GM19035 (cell line): ENCODE measurements around the gene YEATS2.
A peak's percentile ranks its signal among the peaks of the same experiment; 100 is the strongest.
"Not testable (repeated sequence)": the region's sequence is repeated elsewhere in the genome, so short reads cannot be mapped to it uniquely, and the experiment has no call there.

ENCODE experiments used
- ATAC-seq: cut with Tn5 transposase; IDR thresholded peaks from one replicate; pipeline ENCODE4 v1.9.1; 2021; ENCODE audit not compliant: unreplicated experiment

Gene YEATS2

DNA sequence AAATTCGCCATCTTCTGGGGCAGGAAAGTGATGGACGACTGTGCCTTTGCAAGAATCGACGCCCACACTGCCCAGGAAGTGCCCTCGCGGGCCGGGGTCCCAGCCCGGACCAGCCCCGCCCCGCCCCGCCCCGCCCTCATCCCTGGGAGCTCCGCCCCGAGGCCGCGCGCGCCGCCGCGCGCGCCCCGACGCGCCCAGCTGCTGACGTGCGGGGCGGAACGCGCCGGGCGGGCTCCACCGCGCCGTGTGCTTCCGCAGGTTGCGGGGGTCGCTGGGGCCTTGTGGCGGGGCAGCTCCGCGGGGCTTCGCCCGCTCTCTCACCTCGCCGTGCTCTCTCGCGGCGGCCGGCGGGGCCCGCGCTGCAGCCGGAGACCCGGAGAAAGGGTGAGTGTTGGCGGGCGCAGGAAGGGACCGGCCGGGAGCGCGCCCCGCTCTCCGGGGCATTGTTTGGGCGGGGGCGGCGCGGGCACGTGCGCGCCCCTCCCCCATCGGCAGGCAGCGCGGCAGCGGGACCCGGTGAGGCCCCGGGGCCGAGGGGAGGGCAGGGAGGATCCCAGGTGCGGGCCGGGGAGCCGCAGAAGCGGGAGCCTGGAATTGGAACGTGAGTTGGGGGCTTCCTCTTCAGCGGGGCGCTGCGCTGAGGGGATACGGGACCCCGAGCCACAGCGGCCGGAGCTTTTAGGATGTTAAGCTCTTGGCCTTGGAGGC, at the start of gene YEATS2:
Gene YEATS2, plus strand, starts transcription at position 188 of the 708 bp plus-strand sequence. CDS start 17,366 bp downstream, outside the sequence.
- ATAC-seq: peak; percentile 82

DNA sequence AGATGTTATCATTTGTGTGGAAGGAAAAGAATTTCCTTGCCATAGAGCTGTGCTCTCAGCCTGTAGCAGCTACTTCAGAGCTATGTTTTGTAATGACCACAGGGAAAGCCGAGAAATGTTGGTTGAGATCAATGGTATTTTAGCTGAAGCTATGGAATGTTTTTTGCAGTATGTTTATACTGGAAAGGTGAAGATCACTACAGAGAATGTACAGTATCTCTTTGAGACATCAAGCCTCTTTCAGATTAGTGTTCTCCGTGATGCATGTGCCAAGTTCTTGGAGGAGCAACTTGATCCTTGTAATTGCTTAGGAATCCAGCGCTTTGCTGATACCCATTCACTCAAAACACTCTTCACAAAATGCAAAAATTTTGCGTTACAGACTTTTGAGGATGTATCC, 47.0 kb upstream of the YEATS2 start:
- ATAC-seq: no peak

DNA sequence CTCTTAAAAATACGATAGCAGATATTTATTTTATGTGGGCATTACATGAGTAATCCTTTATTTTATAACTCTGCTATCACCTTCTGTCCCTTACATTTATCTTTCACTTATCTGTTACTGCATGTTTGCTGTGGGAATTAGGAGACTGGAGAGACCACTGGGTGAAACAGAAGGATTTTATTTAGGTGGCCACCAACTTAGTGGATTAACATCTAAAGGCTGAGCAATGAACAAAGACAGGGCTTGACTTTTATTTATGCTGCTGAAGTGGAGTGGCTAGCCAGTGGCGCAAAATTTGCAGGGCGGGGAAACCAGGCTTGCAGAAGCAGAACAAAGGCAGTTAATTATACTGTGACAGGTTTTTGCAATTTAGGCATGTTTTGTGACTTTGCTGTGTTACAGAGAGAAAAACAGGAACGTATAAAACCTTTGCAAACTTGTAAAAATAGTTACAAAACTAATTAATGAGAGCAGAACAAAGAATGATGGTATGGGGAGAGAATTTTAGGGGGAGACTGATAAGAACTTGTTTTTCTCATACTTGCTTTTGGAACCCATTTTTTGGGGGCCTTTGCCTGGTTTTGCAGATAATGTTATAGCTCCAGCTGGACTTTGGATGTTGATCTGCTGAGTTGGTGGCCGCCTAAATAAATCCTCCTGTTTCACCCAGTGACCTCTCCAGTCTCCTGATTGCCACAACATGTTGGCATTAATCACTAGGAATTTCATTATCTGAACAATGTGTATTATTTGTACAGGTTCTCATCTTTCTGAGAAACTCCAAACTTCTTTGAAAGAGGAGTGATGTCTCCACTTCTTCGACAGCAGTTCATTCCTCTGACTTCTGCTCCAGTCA, 44.2 kb upstream of the YEATS2 start:
- no peak for ATAC-seq

DNA sequence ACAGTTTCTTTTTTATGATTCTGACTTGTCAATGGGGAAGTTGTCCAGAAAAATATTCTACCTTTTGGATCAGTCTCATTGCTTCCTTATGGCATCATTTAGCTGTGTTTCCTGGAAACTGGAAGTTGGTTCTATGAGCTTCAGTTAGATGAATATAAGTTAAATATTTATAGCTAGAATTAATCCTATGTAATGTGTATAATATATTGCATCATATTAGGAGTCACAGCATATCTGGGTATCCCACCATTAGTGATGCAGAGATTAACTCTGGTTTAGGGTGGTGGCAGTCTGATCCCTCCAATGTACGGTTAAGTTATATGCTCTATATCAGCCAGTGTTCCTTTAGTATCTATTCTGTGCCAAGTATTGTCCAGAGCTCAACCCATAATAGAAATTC, 42.9 kb upstream of the YEATS2 start:
- ATAC-seq: no peak

DNA sequence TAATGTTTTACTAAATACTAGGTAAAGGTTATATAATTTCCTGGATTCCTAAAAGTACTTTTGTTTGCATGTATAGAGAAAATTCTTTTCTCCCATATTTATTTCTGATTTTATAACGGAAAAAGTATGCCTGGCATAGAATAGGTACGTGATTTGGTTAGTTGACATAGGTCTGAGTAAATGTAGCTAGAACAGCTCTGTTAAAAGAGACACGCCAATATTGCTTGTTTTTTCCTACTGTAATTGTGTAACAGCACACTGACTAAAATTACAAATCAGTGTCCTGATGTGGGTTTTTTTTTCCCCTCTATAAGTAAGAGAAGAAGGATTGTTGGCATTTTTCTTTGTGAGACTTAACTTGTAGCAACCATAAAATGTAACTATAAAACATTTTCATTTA, 35.5 kb upstream of the YEATS2 start:
- ATAC-seq: no peak

DNA sequence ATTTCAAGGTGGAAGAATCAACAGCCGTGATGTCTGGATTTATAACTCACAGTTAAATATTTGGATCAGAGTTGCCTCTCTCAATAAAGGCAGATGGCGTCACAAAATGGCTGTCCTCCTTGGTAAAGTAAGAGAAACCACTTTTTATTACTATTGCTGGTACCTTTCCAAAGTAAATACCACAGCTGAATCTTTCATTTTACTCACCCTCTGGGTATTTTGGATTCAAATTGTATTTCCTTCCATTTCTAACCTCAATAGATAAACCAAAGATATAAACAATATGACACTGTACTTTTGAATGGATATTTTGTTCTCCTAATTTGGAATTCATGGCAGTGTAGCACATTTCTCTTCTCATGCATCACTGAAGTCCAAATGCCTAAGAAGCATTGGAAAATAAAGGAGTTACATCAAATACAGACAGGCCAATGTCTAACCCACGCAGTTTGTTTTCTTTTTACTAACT, 32.6 kb upstream of the YEATS2 start:
- no peak for ATAC-seq

DNA sequence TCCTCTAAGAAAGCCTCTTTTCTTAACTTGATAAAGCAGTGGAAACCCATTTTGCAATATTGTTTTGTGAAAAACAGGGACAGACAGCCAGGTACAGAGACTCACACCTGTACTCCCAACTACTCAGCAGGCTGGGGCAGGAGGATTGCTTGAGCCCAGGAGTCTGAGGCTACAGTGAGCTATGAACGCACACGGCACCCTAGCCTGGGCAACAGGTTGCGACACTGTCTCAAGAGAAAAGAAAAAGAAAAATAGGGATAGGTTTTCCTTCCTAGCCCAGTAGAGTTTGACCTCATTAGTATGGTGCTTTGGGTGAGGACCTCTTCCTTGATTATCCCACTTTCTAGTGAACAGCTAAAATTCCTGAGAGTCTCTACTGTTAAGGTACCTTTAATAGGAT, 17.5 kb upstream of the YEATS2 start:
- ATAC-seq: no peak

DNA sequence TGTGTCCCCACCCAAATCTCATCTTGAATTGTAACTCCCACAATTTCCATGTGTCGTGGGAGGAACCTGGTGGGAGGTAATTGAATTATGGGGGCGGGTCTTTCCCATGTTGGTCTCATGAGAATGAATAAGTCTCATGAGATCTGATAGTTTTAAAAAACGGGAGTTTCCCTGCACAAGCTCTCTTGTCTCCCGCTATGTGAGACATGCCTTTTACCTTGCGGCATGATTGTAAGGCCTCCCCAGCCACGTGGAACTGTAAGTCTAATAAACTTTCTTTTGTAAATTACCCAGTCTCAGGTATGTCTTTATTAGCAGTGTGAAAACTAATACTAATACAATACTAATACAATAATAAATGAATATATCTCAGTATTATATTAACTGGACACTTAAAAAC, 9.9 kb upstream of the YEATS2 start:
- ATAC-seq: no peak

DNA sequence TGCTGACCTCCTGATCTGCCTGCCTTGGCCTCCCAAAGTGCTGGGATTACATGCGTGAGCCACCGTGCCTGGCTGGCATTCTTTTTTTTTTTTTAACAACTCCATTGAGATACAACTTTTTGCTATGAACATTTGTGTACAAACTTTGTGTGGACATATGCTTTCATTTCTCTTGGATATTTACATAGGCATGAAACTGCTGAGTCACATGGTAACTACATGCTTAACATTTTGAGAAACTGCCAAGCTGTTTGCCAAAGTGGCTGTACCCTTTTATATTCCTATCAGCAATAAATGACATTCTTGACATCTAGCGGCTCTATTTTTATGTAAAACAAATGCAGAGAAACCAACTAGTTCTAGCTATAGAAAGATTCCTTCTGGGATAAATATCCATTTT, 8.7 kb upstream of the YEATS2 start:
- ATAC-seq: no peak

DNA sequence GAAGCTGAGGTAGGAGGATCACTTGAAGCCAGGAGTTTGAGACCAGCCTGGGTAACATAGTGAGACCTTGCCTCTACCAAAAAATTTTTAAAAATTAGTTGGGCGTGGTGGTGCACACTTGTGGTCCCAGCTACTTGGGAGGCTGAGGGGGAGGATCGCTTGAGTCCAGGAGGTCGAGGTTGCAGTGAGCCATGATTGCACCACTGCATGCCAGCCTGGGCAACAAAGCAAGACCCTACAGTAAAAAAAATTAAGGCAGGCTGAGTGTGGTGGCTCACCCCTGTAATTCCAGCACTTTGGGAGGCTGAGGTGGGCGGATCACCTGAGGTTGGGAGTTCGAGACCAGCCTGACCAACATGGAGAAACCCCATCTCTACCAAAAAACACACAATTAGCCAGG, 8.0 kb upstream of the YEATS2 start:
- ATAC-seq: not testable (repeated sequence)

DNA sequence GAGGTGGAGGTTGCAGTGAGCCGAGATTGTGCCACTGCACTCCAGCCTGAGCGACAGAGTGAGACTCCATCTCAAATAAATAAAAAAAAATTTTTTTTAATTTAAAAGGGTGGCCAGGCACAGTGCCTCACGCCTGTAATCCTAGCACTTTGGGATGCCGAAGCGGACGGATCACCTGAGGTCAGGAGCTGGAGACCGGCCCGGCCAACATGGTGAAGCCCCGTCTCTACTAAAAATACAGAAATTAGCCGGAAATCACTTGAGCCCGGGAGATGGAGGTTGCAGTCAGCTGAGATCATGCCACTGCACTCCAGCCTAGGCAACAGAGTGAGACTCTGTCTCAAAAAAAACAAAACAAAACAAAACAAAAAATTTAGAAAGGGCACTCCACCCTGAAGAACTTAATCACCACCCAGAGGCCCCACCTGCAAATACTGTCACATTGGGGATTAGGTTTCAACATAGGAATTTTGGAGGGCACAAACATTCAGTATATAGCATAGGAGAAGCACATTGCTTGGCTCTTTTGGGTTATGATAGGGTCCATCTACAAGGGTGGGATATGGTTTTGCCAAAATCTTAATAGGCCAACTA, 7.1 kb upstream of the YEATS2 start:
- no peak for ATAC-seq

DNA sequence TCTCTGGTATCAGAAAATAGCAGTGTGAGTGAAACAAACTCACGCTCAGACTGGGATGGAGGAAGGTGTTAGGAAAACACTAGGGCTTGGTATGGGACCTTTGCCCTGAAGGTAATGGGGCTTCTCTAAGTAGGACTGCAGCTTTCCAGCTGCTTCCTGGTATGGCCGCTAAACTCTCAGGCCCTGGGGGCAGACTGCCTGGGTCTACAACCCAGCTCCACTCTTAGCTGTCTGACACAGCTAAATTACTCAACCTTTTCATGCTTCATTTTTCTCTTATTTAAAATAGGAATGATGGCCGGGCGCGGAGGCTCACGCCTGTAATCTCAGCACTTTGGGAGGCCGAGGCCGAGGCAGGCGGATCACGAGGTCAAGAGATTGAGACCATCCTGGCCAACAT, 5.2 kb upstream of the YEATS2 start:
- no peak for ATAC-seq

DNA sequence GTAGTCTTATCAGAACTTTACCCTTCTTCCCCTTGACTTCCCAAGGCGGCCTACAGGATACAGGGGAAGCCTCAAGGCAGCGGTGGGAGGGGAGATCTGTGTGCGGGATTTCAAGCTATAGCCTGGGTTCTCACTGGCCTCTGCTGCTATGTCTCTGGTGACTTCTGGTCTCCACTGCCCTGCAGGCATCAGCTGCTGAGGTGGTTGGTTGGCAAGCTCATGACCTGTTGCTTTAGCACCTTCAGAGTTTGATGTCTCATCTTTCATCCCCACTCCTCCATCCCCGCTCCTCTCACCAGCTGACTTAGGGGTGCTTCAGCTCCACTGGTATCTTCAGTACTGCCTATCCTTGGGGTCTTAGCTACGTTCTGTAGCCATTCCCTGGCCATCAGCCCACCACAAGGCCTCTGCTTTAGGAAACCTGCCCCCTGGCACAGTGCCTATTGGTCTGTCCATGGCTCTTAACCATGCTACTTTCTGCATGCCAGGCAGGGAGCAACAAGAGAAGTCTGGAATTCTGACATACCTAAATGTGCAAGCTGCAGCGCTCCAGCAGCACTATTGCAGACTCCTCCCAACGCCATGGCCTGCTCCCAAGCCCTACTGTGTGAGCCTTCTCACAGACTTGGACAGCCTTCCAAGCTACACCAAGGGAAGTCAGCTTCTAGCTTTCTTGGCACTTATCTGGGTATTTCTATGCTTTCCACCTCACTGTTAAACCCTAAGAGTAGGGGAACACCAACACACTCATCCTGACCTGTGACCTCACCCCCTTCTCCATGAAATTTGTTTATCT, 1.8 kb upstream of the YEATS2 start:
- ATAC-seq: no peak

DNA sequence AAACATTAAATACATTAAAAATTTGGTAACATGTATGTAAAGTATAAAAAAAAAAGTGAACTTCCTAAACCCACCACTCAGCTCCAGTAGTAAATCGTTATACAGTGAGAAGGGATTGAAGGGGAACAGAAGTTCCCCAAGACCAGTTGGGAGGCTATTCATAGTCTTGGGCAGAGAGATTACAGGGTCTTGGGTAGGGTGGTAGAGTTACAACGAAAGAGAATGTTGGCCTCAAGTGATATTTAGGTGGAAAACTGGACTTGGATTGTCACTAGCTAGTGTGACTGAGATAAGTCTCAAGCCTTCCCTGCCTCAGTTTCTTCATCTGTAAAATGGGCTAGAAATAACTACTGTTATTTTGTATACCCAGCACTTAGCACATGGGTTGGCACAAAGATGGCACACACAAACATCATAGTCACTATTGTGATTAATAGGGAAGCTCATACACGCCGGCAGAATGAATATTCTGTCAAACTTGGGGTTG, 431 bp upstream of the YEATS2 start:
- ATAC-seq: no peak

DNA sequence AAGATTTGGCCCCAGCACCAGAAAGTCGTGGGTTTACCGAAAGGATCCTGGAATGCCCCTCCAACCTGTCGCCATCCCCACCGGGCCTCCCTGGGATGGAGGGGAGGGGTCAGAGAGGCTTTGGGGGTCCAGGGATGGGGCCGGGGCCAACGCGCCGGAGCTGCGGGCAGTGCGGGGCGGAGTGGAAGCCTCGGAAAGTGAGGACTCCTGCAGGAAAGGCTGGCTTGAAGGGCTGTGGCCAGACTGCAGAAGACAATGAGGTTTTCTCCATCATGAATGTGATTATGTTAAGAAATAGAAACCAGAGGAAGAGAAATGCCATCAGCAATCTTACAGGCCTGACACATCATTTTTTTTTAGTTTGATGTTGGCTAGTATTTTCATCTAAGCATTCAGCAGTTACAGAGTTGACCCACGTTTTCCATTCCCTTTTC, 738 bp downstream of the YEATS2 start:
- peak; percentile 24 for ATAC-seq

DNA sequence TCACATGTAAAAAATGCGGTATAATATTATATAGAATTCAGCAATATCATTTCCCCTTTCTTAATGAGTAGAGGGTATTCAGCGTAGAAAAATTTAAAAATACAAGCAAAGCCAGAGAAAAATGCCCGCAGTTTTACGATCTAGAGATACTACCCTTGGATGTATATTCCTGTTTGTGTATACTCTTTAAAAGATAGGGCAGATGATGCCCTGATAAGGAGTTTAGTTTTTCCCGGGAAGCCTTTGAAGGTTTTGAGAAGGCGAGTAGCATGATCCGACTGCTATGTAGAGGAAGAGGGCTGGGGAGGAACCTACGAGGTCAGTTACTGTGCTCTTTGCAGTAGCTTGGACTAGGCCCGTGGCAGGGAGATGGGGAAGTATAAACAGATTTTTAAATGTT, 1.2 kb downstream of the YEATS2 start:
- ATAC-seq: no peak

DNA sequence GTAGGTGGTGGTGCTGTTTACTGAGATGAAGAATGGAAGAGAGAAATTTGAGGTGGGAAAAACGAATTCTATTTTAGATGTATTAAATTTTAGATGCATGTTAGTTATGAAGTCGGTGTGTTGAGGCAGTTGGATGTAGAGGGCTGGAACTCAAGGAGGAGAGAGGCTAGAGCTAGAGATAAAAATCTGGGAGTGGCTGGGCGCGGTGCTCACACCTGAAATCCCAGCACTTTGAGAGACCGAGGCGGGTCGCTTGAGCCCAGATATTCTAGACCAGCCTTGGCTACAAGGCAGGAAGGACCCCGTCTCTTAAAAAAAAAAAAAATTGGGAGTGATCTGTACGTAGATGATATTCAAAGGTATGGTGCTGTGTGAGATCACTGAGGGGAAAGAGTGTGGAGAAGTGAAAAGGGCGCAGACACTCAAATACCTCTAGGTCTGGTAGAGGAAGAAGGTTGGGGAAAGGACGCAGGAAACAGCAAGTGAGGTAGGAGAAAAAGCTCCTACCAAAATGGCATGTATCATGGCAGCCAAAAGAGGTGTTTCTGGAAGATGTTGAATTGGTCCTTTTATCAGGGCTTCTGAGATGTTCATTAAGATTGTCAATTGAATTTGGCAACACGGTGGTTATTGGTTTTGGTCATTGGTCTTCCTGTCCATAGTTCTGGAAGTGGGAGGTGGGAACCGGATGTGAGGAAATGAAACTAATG, 1.8 kb downstream of the YEATS2 start:
- ATAC-seq: no peak

DNA sequence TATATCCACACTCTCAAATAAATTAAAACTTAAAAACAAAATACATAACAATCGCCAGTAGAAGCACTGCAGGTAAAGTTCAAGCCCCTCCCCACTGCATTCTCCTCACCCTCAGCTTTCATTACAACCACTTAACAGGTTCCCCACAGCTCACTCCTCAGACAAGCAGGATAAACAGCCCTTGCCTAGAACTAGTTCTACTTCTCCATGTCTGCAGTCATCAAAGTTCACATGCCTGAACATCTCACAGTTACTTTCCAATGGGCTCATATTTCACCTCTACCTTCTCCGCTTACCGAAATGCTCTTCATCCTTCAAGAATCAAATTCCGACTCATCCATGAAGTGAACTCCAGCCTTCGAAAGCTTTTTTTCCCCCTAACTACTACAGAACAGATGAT, 4.1 kb downstream of the YEATS2 start:
- no peak for ATAC-seq

DNA sequence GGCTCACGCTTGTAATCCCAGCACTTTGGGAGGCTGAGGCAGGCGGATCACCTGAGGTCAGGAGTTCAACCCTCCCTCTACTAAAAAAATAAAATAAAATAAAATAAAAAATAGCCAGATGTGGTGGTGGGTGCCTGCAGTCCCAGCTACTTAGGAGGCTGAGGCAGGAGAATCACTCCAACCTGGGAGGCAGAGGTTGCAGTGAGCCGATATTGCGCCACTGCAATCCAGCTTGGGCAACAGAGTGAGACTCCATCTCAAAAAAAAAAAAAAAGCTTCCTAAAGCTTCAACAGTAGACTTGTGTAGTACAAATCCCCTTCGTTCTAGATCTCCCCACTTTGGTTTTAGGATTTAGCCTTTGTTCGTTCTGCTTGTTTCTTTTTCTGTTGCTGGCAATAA, 6.3 kb downstream of the YEATS2 start:
- ATAC-seq: not testable (repeated sequence)

DNA sequence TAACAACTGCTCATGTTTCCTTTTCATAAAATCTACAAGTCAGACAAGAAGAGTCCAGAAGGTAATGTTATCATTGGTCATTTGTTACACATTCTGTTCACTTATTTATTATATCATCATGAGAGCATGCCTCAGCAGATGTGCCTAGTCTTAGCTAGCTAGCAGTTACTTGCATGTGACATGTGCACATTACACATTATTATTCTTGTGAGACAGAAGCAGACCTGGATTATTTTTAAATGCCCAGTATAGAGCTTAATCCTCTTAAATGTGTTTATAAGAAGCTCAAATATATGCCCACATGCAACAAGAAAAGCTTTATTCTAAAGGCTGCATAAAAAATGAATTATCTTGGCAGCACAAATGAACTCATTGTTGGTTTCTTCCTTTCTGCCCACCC, 12.6 kb downstream of the YEATS2 start:
- no peak for ATAC-seq
